HepG2 (cell line): ENCODE data around the gene HSF2BP. TPM values are rescaled to one million over a fixed set of nuclear protein-coding genes. Genes with fewer than 3 reads are reported as not detected.
A peak's percentile ranks its signal among the peaks of the same experiment; 100 is the strongest.

ENCODE experiments used
- AHDC1 ChIP-seq: sonication (generic); formaldehyde crosslinking; IDR thresholded peaks from 2 replicates; pipeline ENCODE4 v1.5.1; 2020; ENCODE audit warnings: mild to moderate bottlenecking, missing genetic modification reagents, borderline replicate concordance
- ATM ChIP-seq: fragments of 450-650 bp; IDR thresholded peaks from 2 replicates; pipeline ENCODE4 v1.7.1; 2017; ENCODE audit warnings: mild to moderate bottlenecking, borderline replicate concordance
- CTCF ChIP-seq: sonication (generic); formaldehyde crosslinking; IDR thresholded peaks from 2 replicates; pipeline ENCODE4 v1.5.0; 2020; ENCODE audit warnings: mild to moderate bottlenecking, missing genetic modification reagents, moderate library complexity
- DRAP1 ChIP-seq: IDR thresholded peaks from 2 replicates; pipeline ENCODE4 v1.6.1; 2016; ENCODE audit warnings: missing genetic modification reagents, missing compliant biosample characterization
- IRF2 ChIP-seq: IDR thresholded peaks from 2 replicates; pipeline ENCODE4 v1.6.1; 2018; ENCODE audit warnings: missing genetic modification reagents, missing compliant biosample characterization
- RARA ChIP-seq: IDR thresholded peaks from 2 replicates; pipeline ENCODE4 v1.6.1; 2016; ENCODE audit warnings: missing genetic modification reagents, missing compliant biosample characterization
- SAP130 ChIP-seq: IDR thresholded peaks from 2 replicates; pipeline ENCODE4 v1.6.1; 2016; ENCODE audit warnings: low read depth
- SOX5 ChIP-seq: IDR thresholded peaks from 2 replicates; pipeline ENCODE4 v1.6.1; 2016; ENCODE audit warnings: borderline replicate concordance
- YEATS2 ChIP-seq: sonication (generic); formaldehyde crosslinking; IDR thresholded peaks from 2 replicates; pipeline ENCODE4 v1.4.0; 2020; ENCODE audit warnings: missing genetic modification reagents, borderline replicate concordance
- ZHX1 ChIP-seq: sonication (generic); formaldehyde crosslinking; IDR thresholded peaks from 2 replicates; pipeline ENCODE4 v1.8.1; 2022; ENCODE audit warnings: low read depth, mild to moderate bottlenecking, missing genetic modification reagents
- ZMAT3 ChIP-seq: sonication (generic); formaldehyde crosslinking; conservative IDR thresholded peaks from 2 replicates; pipeline ENCODE4 v1.7.0; 2021; ENCODE audit warnings: missing genetic modification reagents
- ZNF235 ChIP-seq: sonication (generic); formaldehyde crosslinking; IDR thresholded peaks from 2 replicates; pipeline ENCODE4 v1.8.1; 2023; ENCODE audit warnings: mild to moderate bottlenecking, missing genetic modification reagents, borderline replicate concordance
- ZNF331 ChIP-seq: sonication (generic); formaldehyde crosslinking; IDR thresholded peaks from 2 replicates; pipeline ENCODE4 v1.4.0; 2020; ENCODE audit warnings: missing genetic modification reagents
- ZNF503 ChIP-seq: sonication (generic); formaldehyde crosslinking; IDR thresholded peaks from 2 replicates; pipeline ENCODE4 v1.4.0; 2020; ENCODE audit warnings: missing genetic modification reagents
- ZNF605 ChIP-seq: sonication (generic); formaldehyde crosslinking; IDR thresholded peaks from 2 replicates; pipeline ENCODE4 v1.8.0; 2022; ENCODE audit warnings: mild to moderate bottlenecking, missing genetic modification reagents
- ZNF607 ChIP-seq: sonication (generic); formaldehyde crosslinking; IDR thresholded peaks from 2 replicates; pipeline ENCODE4 v1.5.1; 2020; ENCODE audit warnings: missing genetic modification reagents, mild to moderate bottlenecking, borderline replicate concordance
- ZNF674 ChIP-seq: sonication (generic); formaldehyde crosslinking; IDR thresholded peaks from 2 replicates; pipeline ENCODE4 v1.5.0; 2020; ENCODE audit warnings: low read depth, mild to moderate bottlenecking, missing genetic modification reagents
- ZZZ3 ChIP-seq: sonication (generic); formaldehyde crosslinking; IDR thresholded peaks from 2 replicates; pipeline ENCODE4 v1.4.0; 2020; ENCODE audit warnings: missing genetic modification reagents, mild to moderate bottlenecking, borderline replicate concordance
- polyA plus RNA-seq, 8 experiments: library from polyadenylated mRNA; depleted of rRNA in 3 of 8; stranded (reverse) in 7 of 8; unstranded in 1 of 8; fragments of >200 nt; fragmentation: Illumina TruSeq in 4 of 8; extraction: Trizol in 4 of 8; gene quantifications; 2 replicates each; pipeline versions ENCODE4 v1.2.1 to v1.2.3, GENCODE V29; 2011 to 2016; ENCODE audit warnings: low read depth in 4 of 8, missing spikeins in 1 of 8, mixed read lengths in 1 of 8; ENCODE audit not compliant: insufficient read depth in 1 of 8
- total RNA-seq, 5 experiments: library from RNA; depleted of rRNA; stranded (reverse); fragments of >200 nt; fragmentation: Illumina TruSeq; extraction: Trizol; gene quantifications; 2 replicates each; pipeline ENCODE4 v1.2.3, GENCODE V29; 2016; ENCODE audit warnings: low read depth in 1 of 5

The HSF2BP gene
- total and polyA plus RNA-seq, 2 of the 13 experiments (the other 11 are each of a cell fraction or from before 2014, with no cell fraction given) = 0.67 to 2.2 TPM

- TF ChIP-seq ZZZ3 (CRISPR knock-in tag) (no peak), SAP130 (CRISPR knock-in tag) (peak; percentile 58), ZNF674 (CRISPR knock-in tag) (no peak), AHDC1 (0 out of 2 replicates have a peak, but pooled peaks have one; percentile 21), ATM (no peak), SOX5 (CRISPR knock-in tag) (peak; percentile 85), ZNF503 (no peak), ZNF607 (CRISPR knock-in tag) (no peak), ZNF605 (no peak), YEATS2 (peak; percentile 52; the same call in 1 of the 2 replicates), ZNF331 (CRISPR knock-in tag) (peak; percentile 50; the same call in 1 of the 2 replicates), IRF2 (CRISPR knock-in tag) (peak; percentile 54; the same call in 1 of the 2 replicates), CTCF (CRISPR knock-in tag) (no peak), ZHX1 (CRISPR knock-in tag) (no peak), ZMAT3 (no peak), ZNF235 (no peak), DRAP1 (peak; percentile 30; the same call in 1 of the 2 replicates), RARA (peak; percentile 72)
These were observed 69.1 kb downstream of the HSF2BP start (continued) for GRCh38 chr21:43590194-43590593.
